Measurements from ENCODE around the gene CARM1.
A peak's percentile ranks its signal among the peaks of the same experiment; 100 is the strongest.
"Not testable (repeated sequence)": the region's sequence is repeated elsewhere in the genome, so short reads cannot be mapped to it uniquely, and the experiment has no call there.

CARM1 gene

GRCh38 chr19:10876459-10877240 is 5.3 kb downstream of the CARM1 start:
- no peak for DNase-seq

- not testable (repeated sequence) for DNase-seq
Measured at GRCh38 chr19:10877608-10878007, 6.3 kb downstream of the CARM1 start.

GRCh38 chr19:10878253-10878652 is 6.9 kb downstream of the CARM1 start:
- DNase-seq, result no peak

GRCh38 chr19:10881403-10882107 is 10.2 kb downstream of the CARM1 start:
- peak; percentile 37 for DNase-seq

- DNase-seq, result no peak
Measured at GRCh38 chr19:10882108-10882457, 10.7 kb downstream of the CARM1 start.

GRCh38 chr19:10884274-10884673 is 12.9 kb downstream of the CARM1 start:
- DNase-seq, result no peak

GRCh38 chr19:10885201-10886169 is 14.1 kb downstream of the CARM1 start:
- DNase-seq, result peak; percentile 56

GRCh38 chr19:10887616-10888367 is 16.4 kb downstream of the CARM1 start:
- DNase-seq, result no peak

GRCh38 chr19:10888421-10888866 is 17.1 kb downstream of the CARM1 start:
- peak; percentile 85 for DNase-seq

- DNase-seq, result no peak
Measured at GRCh38 chr19:10889880-10890279, 18.5 kb downstream of the CARM1 start.

GRCh38 chr19:10891405-10892086 is 20.2 kb downstream of the CARM1 start:
- DNase-seq, result peak; percentile 30

- peak; percentile 24 for DNase-seq
Measured at GRCh38 chr19:10892256-10892655, 20.9 kb downstream of the CARM1 start.

GRCh38 chr19:10894911-10895213 is 23.5 kb downstream of the CARM1 start:
- DNase-seq, result no peak

- DNase-seq, result no peak
Measured at GRCh38 chr19:10895363-10895762, 24.0 kb downstream of the CARM1 start.

- DNase-seq, result no peak
Measured at GRCh38 chr19:10895920-10896319, 24.6 kb downstream of the CARM1 start.

GRCh38 chr19:10896851-10897526 is 25.6 kb downstream of the CARM1 start:
- no peak for DNase-seq

GRCh38 chr19:10898633-10899032 is 27.3 kb downstream of the CARM1 start:
- DNase-seq, result no peak

GRCh38 chr19:10899151-10899653 is 27.8 kb downstream of the CARM1 start:
- no peak for DNase-seq

- no peak for DNase-seq
Measured at GRCh38 chr19:10907925-10908324, 36.6 kb downstream of the CARM1 start.

- DNase-seq, result no peak
Measured at GRCh38 chr19:10908380-10908960, 37.1 kb downstream of the CARM1 start.
